GM23248 (cell line): ENCODE data around the gene FPGS. TPM values are rescaled to one million over a fixed set of nuclear protein-coding genes. Genes with fewer than 3 reads are reported as not detected.

Experiments
- DNase-seq: peaks from one replicate; pipeline ENCODE4 v3.0.0-alpha.2; 2015
- H2AFZ ChIP-seq: fragments of 200-600 bp; sonication (generic); 2 replicates; pipeline ENCODE4 v1.6.1; 2016; ENCODE audit warnings: antibody characterized with exemption
- H3F3A ChIP-seq: fragments of 200-600 bp; sonication (generic); 2 replicates; pipeline ENCODE4 v1.6.1; 2016; ENCODE audit warnings: mild to moderate bottlenecking, antibody characterized with exemption, mixed run types; ENCODE audit not compliant: insufficient read depth
- H3K27ac ChIP-seq: fragments of 200-600 bp; sonication (generic); 2 replicates; pipeline ENCODE4 v1.5.1; 2016; ENCODE audit warnings: mild to moderate bottlenecking
- H3K27me3 ChIP-seq: fragments of 200-600 bp; sonication (generic); replicated peaks from 2 replicates; pipeline ENCODE4 v1.6.1; 2016; ENCODE audit warnings: mild to moderate bottlenecking; ENCODE audit not compliant: insufficient read depth
- H3K36me3 ChIP-seq: fragments of 200-600 bp; sonication (generic); 2 replicates; pipeline ENCODE4 v1.6.1; 2016; ENCODE audit warnings: low read depth, mild to moderate bottlenecking
- H3K4me1 ChIP-seq: fragments of 200-600 bp; sonication (generic); 2 replicates; pipeline ENCODE4 v1.6.1; 2016; ENCODE audit warnings: mild to moderate bottlenecking; ENCODE audit not compliant: insufficient read depth
- H3K4me2 ChIP-seq: fragments of 200-600 bp; sonication (generic); one replicate; pipeline ENCODE4 v1.6.1; 2016; ENCODE audit warnings: mild to moderate bottlenecking; ENCODE audit not compliant: unreplicated experiment
- H3K4me3 ChIP-seq: fragments of 200-600 bp; sonication (generic); 2 replicates; pipeline ENCODE4 v1.5.1; 2016; ENCODE audit warnings: mild to moderate bottlenecking
- H3K79me2 ChIP-seq: fragments of 200-600 bp; sonication (generic); 2 replicates; pipeline ENCODE4 v1.6.1; 2016; ENCODE audit warnings: mild to moderate bottlenecking; ENCODE audit not compliant: insufficient read depth
- H3K9ac ChIP-seq: fragments of 200-600 bp; sonication (generic); 2 replicates; pipeline ENCODE4 v1.6.1; 2016; ENCODE audit warnings: mild to moderate bottlenecking
- H3K9me2 ChIP-seq: fragments of 200-600 bp; sonication (generic); 2 replicates; pipeline ENCODE4 v1.6.1; 2016; ENCODE audit warnings: mixed run types, mild to moderate bottlenecking, moderate library complexity; ENCODE audit not compliant: insufficient read depth
- H3K9me3 ChIP-seq: fragments of 200-600 bp; sonication (generic); one replicate; pipeline ENCODE4 v1.6.1; 2017; ENCODE audit warnings: low read depth
- H4K20me1 ChIP-seq: fragments of 200-600 bp; sonication (generic); 2 replicates; pipeline ENCODE4 v1.6.0; 2016; ENCODE audit not compliant: insufficient read depth
- EZH2 ChIP-seq: fragments of 200-600 bp; sonication (generic); IDR thresholded peaks from 2 replicates; pipeline ENCODE4 v1.6.1; 2018; ENCODE audit warnings: antibody characterized with exemption, mild to moderate bottlenecking; ENCODE audit not compliant: insufficient read depth, poor library complexity, severe bottlenecking
- EZH2phosphoT487 ChIP-seq: fragments of 200-600 bp; sonication (generic); IDR thresholded peaks from 2 replicates; pipeline ENCODE4 v1.6.1; 2018; ENCODE audit warnings: antibody characterized with exemption, moderate library complexity, mild to moderate bottlenecking, low read depth; ENCODE audit not compliant: insufficient read depth
- WGBS, 2 experiments: methylation state at CpG; one replicate each; pipeline ENCODE4 v1.1.6; 2015 to 2017; ENCODE audit warnings: low lambda C conversion rate in 2 of 2, low coverage in 1 of 2; ENCODE audit errors: missing lambda C conversion rate in 2 of 2; 5-methylcytosine and 5-hydroxymethylcytosine counted together
- in situ Hi-C: fragments of 300-500 bp; cut with MboI; formaldehyde crosslinking; loops from 2 replicates; pipeline ENCODE4 v1.15.0; 2020
- polyA plus RNA-seq: library from polyadenylated mRNA; unstranded; fragments of >200 nt; fragmentation: Nextera tagmentation; extraction: Ambion mirVana; gene quantifications from 2 replicates; pipeline ENCODE4 v1.2.1, GENCODE V29; 2016
- total RNA-seq: library from RNA; depleted of rRNA; stranded (reverse); fragments of >200 nt; shearing (Covaris generic); gene quantifications from 2 replicates; pipeline ENCODE4 v1.2.3, GENCODE V29; 2014; rRNA removed

Gene FPGS
- 67.7 and 80.4 TPM in 2 replicates for total RNA-seq
- 60.2 and 71.4 TPM in 2 replicates for polyA plus RNA-seq

GRCh38 chr9:127802576-127803443, at the start of gene FPGS:
Gene FPGS, plus strand, starts transcription at chr9:127802882. Its CDS starts 43 bp downstream, at chr9:127802925.
- peak within 1 kb of the TSS; percentile 93 for H3K4me2 ChIP-seq
- H3K9me3 ChIP-seq, result no peaks in the 10 kb centered on the region
- H3K36me3 ChIP-seq, result no peaks in the 10 kb centered on the region
- H3K9ac ChIP-seq, result peak within 1 kb of the TSS; percentile 98
- H4K20me1 ChIP-seq, result no peaks in the 10 kb centered on the region
- 1 to 2% methylated on average over 63 to 82 of the region's 83 CpGs for WGBS, 2 experiments
- peaks cover 15% of the 10 kb centered on the region for H3F3A ChIP-seq
- no peak for TF ChIP-seq EZH2
- TF ChIP-seq EZH2phosphoT487, result no peak
- peak within 1 kb of the TSS; percentile 92 for H3K27ac ChIP-seq
- in situ Hi-C loops, result no loop called here
- peak; percentile 92 for DNase-seq
- H2AFZ ChIP-seq, result peak within 1 kb of the TSS; percentile 85
- peaks cover 34% of the 10 kb centered on the region for H3K79me2 ChIP-seq
- H3K4me3 ChIP-seq, result peak within 1 kb of the TSS; percentile 91
- no peaks in the 10 kb centered on the region for H3K27me3 ChIP-seq
- no peaks in the 10 kb centered on the region for H3K9me2 ChIP-seq
- H3K4me1 ChIP-seq, result peaks cover 16% of the 10 kb centered on the region

- H3K9ac ChIP-seq, result no peak overlapping the region
- no peak for DNase-seq
- no peaks in the 10 kb centered on the region for H3K4me1 ChIP-seq
- TF ChIP-seq EZH2phosphoT487 (no peak), EZH2 (no peak)
- H4K20me1 ChIP-seq, result no peaks in the 10 kb centered on the region
- H3F3A ChIP-seq, result no peaks in the 10 kb centered on the region
- no peaks in the 10 kb centered on the region for H3K9me2 ChIP-seq
- H3K79me2 ChIP-seq, result no peaks in the 10 kb centered on the region
- peaks cover 29% of the 10 kb centered on the region for H3K27me3 ChIP-seq
- no peak overlapping the region for H2AFZ ChIP-seq
- 64 to 67% methylated on average over 7 to 8 of the region's 8 CpGs for WGBS, 2 experiments
- H3K4me3 ChIP-seq, result no peak overlapping the region
- in situ Hi-C loops, result no loop called here
- H3K36me3 ChIP-seq, result no peaks in the 10 kb centered on the region
- H3K27ac ChIP-seq, result no peak overlapping the region
- no peak overlapping the region for H3K4me2 ChIP-seq
- no peaks in the 10 kb centered on the region for H3K9me3 ChIP-seq
Measured at GRCh38 chr9:127753148-127753547, 49.5 kb upstream of the FPGS start.

GRCh38 chr9:127753622-127754021, 49.1 kb upstream of the FPGS start:
- no peak overlapping the region for H3K4me3 ChIP-seq
- H2AFZ ChIP-seq, result no peak overlapping the region
- no peak overlapping the region for H3K9ac ChIP-seq
- no peak overlapping the region for H3K4me2 ChIP-seq
- H3K79me2 ChIP-seq, result no peaks in the 10 kb centered on the region
- no peaks in the 10 kb centered on the region for H3K36me3 ChIP-seq
- no peaks in the 10 kb centered on the region for H3K9me3 ChIP-seq
- H3K9me2 ChIP-seq, result no peaks in the 10 kb centered on the region
- no peak for DNase-seq
- 43 to 48% methylated on average over 8 of the region's 8 CpGs for WGBS, 2 experiments
- peaks cover 29% of the 10 kb centered on the region for H3K27me3 ChIP-seq
- TF ChIP-seq EZH2phosphoT487, result no peak
- TF ChIP-seq EZH2, result no peak
- in situ Hi-C loops, result no loop called here
- no peak overlapping the region for H3K27ac ChIP-seq
- no peaks in the 10 kb centered on the region for H3K4me1 ChIP-seq
- H3F3A ChIP-seq, result no peaks in the 10 kb centered on the region
- H4K20me1 ChIP-seq, result no peaks in the 10 kb centered on the region

- Histone ChIP-seq H3K27ac (no peak overlapping the region), H3K4me3 (no peak overlapping the region), H3K79me2 (no peaks in the 10 kb centered on the region), H3K9me2 (no peaks in the 10 kb centered on the region), H2AFZ (no peak overlapping the region), H3K9me3 (no peaks in the 10 kb centered on the region), H3K4me2 (no peak overlapping the region), H3K4me1 (no peaks in the 10 kb centered on the region), H3K36me3 (no peaks in the 10 kb centered on the region), H3K9ac (no peak overlapping the region), H3K27me3 (peaks cover 29% of the 10 kb centered on the region), H3F3A (no peaks in the 10 kb centered on the region), H4K20me1 (no peaks in the 10 kb centered on the region)
- DNase-seq, result peak; percentile 69
- TF ChIP-seq EZH2phosphoT487 (0 out of 2 replicates have a peak, but pooled peaks have one; percentile 19), EZH2 (peak; percentile 79)
- 2 to 3% methylated on average over 65 to 67 of the region's 86 CpGs for WGBS, 2 experiments
- in situ Hi-C loops, result no loop called here
Measured at GRCh38 chr9:127754099-127755060, 48.3 kb upstream of the FPGS start.
